ENCODE results near the gene PLEKHB2. TPM values are rescaled to one million over a fixed set of nuclear protein-coding genes. Genes with fewer than 3 reads are reported as not detected.

Gene PLEKHB2
- total RNA-seq, 1 experiment from 2014 or later: 57.6 TPM

DNA sequence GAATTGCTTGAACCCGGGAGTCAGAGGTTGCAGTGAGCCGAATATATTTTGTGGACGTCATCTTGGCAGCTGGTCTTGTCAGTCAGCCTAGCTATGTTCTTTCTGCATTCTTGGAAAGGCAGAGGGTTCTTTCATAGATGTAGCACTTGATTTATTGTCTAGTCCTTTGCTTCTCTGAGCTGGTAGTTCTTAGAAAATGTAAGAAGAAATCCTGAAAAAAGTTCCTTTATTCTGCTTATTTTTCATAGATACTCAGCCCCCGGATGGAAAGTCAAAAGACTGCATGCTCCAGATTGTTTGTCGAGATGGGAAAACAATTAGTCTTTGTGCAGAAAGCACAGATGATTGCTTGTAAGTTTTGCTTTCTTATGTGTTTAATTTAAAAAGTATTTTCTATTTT, 21.3 kb downstream of the PLEKHB2 start:
- intact Hi-C loops (cut with micrococcal nuclease): no loop called here
- Mint-ChIP-seq H3K9me3 (ENCODE audit: unreplicated experiment) (no peaks in the 10 kb centered on the region), H3K4me1 (ENCODE audit: insufficient read depth, unreplicated experiment) (no peaks in the 10 kb centered on the region), H3K4me3 (ENCODE audit: unreplicated experiment) (no peak overlapping the region), H3K36me3 (ENCODE audit: insufficient read depth, unreplicated experiment) (peaks cover 87% of the 10 kb centered on the region), H3K27ac (ENCODE audit: low read depth, unreplicated experiment) (no peak overlapping the region), H3K27me3 (ENCODE audit: insufficient read depth, unreplicated experiment) (no peaks in the 10 kb centered on the region)
- DNase-seq (ENCODE audit: unreplicated experiment): no peak
- BruUV-seq (replicated peaks): no TSS peak
- CTCF ChIA-PET: interaction anchor here (0.6 to 1.7 kb wide), 3 partner anchors 25 to 69 kb away, joined by 3 to 5 read pairs (median 3); no protein-coding TSS in a partner anchor
- POLR2A ChIA-PET: no interaction called here
- TF ChIP-seq, protein P1, sequence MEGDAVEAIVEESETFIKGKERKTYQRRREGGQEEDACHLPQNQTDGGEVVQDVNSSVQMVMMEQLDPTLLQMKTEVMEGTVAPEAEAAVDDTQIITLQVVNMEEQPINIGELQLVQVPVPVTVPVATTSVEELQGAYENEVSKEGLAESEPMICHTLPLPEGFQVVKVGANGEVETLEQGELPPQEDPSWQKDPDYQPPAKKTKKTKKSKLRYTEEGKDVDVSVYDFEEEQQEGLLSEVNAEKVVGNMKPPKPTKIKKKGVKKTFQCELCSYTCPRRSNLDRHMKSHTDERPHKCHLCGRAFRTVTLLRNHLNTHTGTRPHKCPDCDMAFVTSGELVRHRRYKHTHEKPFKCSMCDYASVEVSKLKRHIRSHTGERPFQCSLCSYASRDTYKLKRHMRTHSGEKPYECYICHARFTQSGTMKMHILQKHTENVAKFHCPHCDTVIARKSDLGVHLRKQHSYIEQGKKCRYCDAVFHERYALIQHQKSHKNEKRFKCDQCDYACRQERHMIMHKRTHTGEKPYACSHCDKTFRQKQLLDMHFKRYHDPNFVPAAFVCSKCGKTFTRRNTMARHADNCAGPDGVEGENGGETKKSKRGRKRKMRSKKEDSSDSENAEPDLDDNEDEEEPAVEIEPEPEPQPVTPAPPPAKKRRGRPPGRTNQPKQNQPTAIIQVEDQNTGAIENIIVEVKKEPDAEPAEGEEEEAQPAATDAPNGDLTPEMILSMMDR (IDR thresholded peaks at IDR 0.05; ENCODE audit: unreplicated experiment): no peak

DNA sequence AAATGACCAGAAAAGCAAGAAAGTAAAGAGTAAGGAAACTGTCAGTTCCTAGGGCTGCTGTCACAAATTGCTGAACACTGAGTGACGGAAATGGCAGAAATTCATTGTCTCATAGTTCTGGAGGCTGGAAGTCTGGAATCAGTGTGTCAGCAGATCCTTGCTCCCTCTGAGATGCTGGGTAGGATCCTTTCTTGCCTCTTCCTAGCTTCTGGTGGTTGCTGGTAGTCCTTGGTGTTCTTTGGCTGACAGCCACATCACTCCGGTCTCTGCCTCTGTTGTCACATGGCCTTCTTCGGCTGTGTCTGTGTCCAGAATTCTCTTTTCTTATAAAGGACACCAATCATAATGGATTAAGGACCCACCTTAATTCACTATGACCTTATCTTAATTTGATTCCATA, 21.9 kb downstream of the PLEKHB2 start:
- TF ChIP-seq, protein P1 (IDR thresholded peaks at IDR 0.05; ENCODE audit: unreplicated experiment): no peak
- Mint-ChIP-seq H3K9me3 (ENCODE audit: unreplicated experiment) (no peaks in the 10 kb centered on the region), H3K27ac (ENCODE audit: low read depth, unreplicated experiment) (no peak overlapping the region), H3K27me3 (ENCODE audit: insufficient read depth, unreplicated experiment) (no peaks in the 10 kb centered on the region), H3K36me3 (ENCODE audit: insufficient read depth, unreplicated experiment) (peaks cover 91% of the 10 kb centered on the region), H3K4me1 (ENCODE audit: insufficient read depth, unreplicated experiment) (no peaks in the 10 kb centered on the region), H3K4me3 (ENCODE audit: unreplicated experiment) (no peak overlapping the region)
- intact Hi-C loops (cut with micrococcal nuclease): no loop called here
- BruUV-seq (replicated peaks): TSS peak; percentile 3
- ChIA-PET POLR2A (no interaction called here), CTCF (interaction anchor here (0.6 kb wide), 1 partner anchor 42 kb away, joined by 3 read pairs; no protein-coding TSS in a partner anchor)
- no peak for DNase-seq (ENCODE audit: unreplicated experiment)

DNA sequence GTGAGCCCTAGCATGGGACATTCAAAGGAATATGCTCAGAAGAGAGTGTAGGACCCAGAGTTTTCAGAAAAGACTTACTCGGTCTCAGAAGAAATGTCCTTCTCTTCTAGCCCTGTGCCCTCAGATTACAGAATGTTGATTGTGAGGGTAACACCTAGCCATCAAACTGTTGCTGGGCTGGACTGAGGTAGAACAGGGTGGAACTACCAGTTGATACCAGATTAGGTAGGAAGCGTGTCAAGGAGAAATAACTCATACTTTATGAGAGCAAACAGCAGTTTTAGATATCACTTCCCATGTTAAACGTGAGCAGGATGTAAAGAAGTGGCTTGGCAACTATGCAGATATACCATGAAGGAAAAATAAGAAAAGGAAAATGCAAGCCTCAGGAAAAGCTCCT, 22.8 kb downstream of the PLEKHB2 start:
- TF ChIP-seq, protein P1 (IDR thresholded peaks at IDR 0.05; ENCODE audit: unreplicated experiment): no peak
- Mint-ChIP-seq H3K27me3 (ENCODE audit: insufficient read depth, unreplicated experiment) (no peaks in the 10 kb centered on the region), H3K36me3 (ENCODE audit: insufficient read depth, unreplicated experiment) (peaks cover 84% of the 10 kb centered on the region), H3K9me3 (ENCODE audit: unreplicated experiment) (no peaks in the 10 kb centered on the region), H3K27ac (ENCODE audit: low read depth, unreplicated experiment) (no peak overlapping the region), H3K4me1 (ENCODE audit: insufficient read depth, unreplicated experiment) (no peaks in the 10 kb centered on the region), H3K4me3 (ENCODE audit: unreplicated experiment) (no peak overlapping the region)
- no TSS peak for BruUV-seq (replicated peaks)
- DNase-seq (ENCODE audit: unreplicated experiment): no peak
- CTCF ChIA-PET: interaction anchor here (0.6 kb wide), 1 partner anchor 208 kb away, joined by 4 read pairs; no protein-coding TSS in a partner anchor
- intact Hi-C loops (cut with micrococcal nuclease): no loop called here
- POLR2A ChIA-PET: no interaction called here

DNA sequence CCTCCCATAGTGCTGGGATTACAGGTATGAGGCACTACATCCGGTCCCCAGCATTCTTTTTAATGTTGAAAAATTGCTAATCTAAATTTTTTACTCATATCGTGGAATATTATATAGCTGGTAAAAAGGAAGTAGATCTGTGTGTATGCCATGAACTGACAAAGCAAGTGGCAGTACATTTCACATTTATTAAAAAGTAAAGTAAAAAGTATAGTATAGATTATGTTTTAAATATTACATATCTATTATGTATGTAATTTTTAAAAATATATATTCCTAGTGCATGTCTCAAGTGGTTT, 25.1 kb downstream of the PLEKHB2 start:
- CTCF ChIA-PET: no interaction called here
- TF ChIP-seq, protein P1 (IDR thresholded peaks at IDR 0.05; ENCODE audit: unreplicated experiment): no peak
- Mint-ChIP-seq H3K27me3 (ENCODE audit: insufficient read depth, unreplicated experiment) (no peaks in the 10 kb centered on the region), H3K36me3 (ENCODE audit: insufficient read depth, unreplicated experiment) (peaks cover 76% of the 10 kb centered on the region), H3K4me1 (ENCODE audit: insufficient read depth, unreplicated experiment) (no peaks in the 10 kb centered on the region), H3K4me3 (ENCODE audit: unreplicated experiment) (no peak overlapping the region), H3K9me3 (ENCODE audit: unreplicated experiment) (no peaks in the 10 kb centered on the region), H3K27ac (ENCODE audit: low read depth, unreplicated experiment) (no peak overlapping the region)
- no TSS peak for BruUV-seq (replicated peaks)
- POLR2A ChIA-PET: interaction anchor here (0.5 to 0.7 kb wide), 2 partner anchors 15 to 20 kb away, joined by 3 read pairs; no protein-coding TSS in a partner anchor
- no peak for DNase-seq (ENCODE audit: unreplicated experiment)
- intact Hi-C loops (cut with micrococcal nuclease): no loop called here

All from MCF 10A (cell line).